Thyroid gland (tissue), 4 donors: Measurements from ENCODE around the gene CCM2. TPM values are rescaled to one million over a fixed set of nuclear protein-coding genes. Genes with fewer than 3 reads are reported as not detected.
A peak's percentile ranks its signal among the peaks of the same experiment; 100 is the strongest.
"Not testable (repeated sequence)": the region's sequence is repeated elsewhere in the genome, so short reads cannot be mapped to it uniquely, and the experiment has no call there.

Source experiments
- DNase-seq, 2 donors: peaks; one replicate each; pipeline ENCODE4 v3.0.0-alpha.2; 2019
- H3K27ac ChIP-seq, 3 donors: fragments of 200-600 bp; sonication (generic); 1 replicate in 2 of 3; 2 replicates in 1 of 3; pipeline ENCODE4 v1.5.1; 2016 to 2019; ENCODE audit warnings: mild to moderate bottlenecking in 1 of 3, moderate library complexity in 1 of 3
- H3K27me3 ChIP-seq: fragments of 200-600 bp; sonication (generic); one replicate; pipeline ENCODE4 v1.5.1; 2019
- H3K36me3 ChIP-seq, 2 donors: fragments of 200-600 bp; sonication (generic); one replicate each; pipeline ENCODE4 v1.5.1; 2016 to 2019
- H3K4me1 ChIP-seq, 2 donors: fragments of 200-600 bp; sonication (generic); one replicate each; pipeline ENCODE4 v1.5.1; 2017 to 2019
- H3K4me3 ChIP-seq, 3 donors: fragments of 200-600 bp; sonication (generic); replicated peaks in 1 of 3; 1 replicate in 2 of 3; 2 replicates in 1 of 3; pipeline ENCODE4 v1.5.1; 2016; ENCODE audit warnings: mild to moderate bottlenecking in 1 of 3
- H3K9me3 ChIP-seq: fragments of 200-600 bp; sonication (generic); one replicate; pipeline ENCODE4 v1.5.1; 2017
- CTCF ChIP-seq, 6 experiments: fragments of 200-600 bp in 3 of 6; fragments of 450-650 bp in 3 of 6; sonication (generic) in 3 of 6; IDR thresholded peaks; one replicate each; pipeline ENCODE4 v1.5.1; 2016 to 2019; ENCODE audit warnings: antibody characterized with exemption in 6 of 6, mild to moderate bottlenecking in 2 of 6, inconsistent platforms in 1 of 6, moderate library complexity in 1 of 6
- POLR2A ChIP-seq, 2 donors: fragments of 450-650 bp; IDR thresholded peaks; one replicate each; pipeline ENCODE4 v1.6.1; 2017; ENCODE audit warnings: antibody characterized with exemption in 2 of 2, mild to moderate bottlenecking in 2 of 2, moderate library complexity in 1 of 2
- WGBS, 2 donors: methylation state at CpG; one replicate each; pipeline ENCODE4 v1.1.5; 2017; 5-methylcytosine and 5-hydroxymethylcytosine counted together
- intact Hi-C: fragments of 100-400 bp; cut with DNase I; formaldehyde crosslinking; loops from one replicate; pipeline ENCODE4 v1.15.1; 2023
- total RNA-seq, 4 donors: library from RNA; depleted of rRNA; stranded (reverse); fragments of >200 nt; gene quantifications; one replicate each; pipeline ENCODE4 v1.2.3, GENCODE V29; 2016

Gene CCM2
- total RNA-seq, 4 donors from 2014 or later = 19.4 to 29.2 (median 24.3) TPM

DNA sequence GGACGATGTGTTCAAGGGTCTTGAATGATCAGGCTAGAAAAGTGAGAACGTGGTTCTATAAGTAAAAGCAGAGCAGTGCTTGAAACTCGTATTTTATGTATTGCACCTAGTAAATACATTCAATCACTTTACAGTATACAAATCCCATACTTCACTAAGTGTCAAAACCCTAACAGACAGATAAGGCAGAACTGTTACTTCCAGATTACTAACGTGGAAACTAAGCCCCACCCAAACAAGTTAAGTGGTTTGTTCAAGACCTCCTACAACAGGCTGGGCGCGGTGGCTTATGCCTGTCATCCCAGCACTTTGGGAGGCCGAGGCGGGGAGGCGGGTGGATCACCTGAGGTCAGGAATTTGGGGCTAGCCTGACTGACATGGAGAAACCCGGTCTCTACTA, 12.0 kb upstream of the CCM2 start:
- 89% methylated on average over 10 of the region's 10 CpGs for WGBS, 2 donors

GRCh38 chr7:44988701-44989100, 11.3 kb upstream of the CCM2 start:
- H3K27me3 ChIP-seq = no peaks in the 10 kb centered on the region
- no peak overlapping the region for H3K4me3 ChIP-seq
- H3K36me3 ChIP-seq = peaks cover 0 to 3% of the 10 kb centered on the region in 2 donors
- intact Hi-C loops = no loop called here
- no peak overlapping the region for H3K27ac ChIP-seq
- WGBS, 2 donors = 89 to 95% methylated on average over 4 of the region's 4 CpGs
- no peak for DNase-seq
- peaks cover 10 to 60% of the 10 kb centered on the region in 2 donors for H3K4me1 ChIP-seq
- TF ChIP-seq CTCF (IDR thresholded peaks at IDR 0.05) = no peak
- TF ChIP-seq POLR2A (IDR thresholded peaks at IDR 0.05) = no peak
- no peaks in the 10 kb centered on the region for H3K9me3 ChIP-seq

More for the DNA sequence above, 12.0 kb upstream of the CCM2 start:
- intact Hi-C loops = no loop called here
- H3K9me3 ChIP-seq = no peaks in the 10 kb centered on the region
- DNase-seq = no peak
- H3K27me3 ChIP-seq = no peaks in the 10 kb centered on the region
- no peak overlapping the region for H3K27ac ChIP-seq
- H3K4me3 ChIP-seq = no peak overlapping the region
- peaks cover 10 to 60% of the 10 kb centered on the region in 2 donors for H3K4me1 ChIP-seq
- H3K36me3 ChIP-seq = peaks cover 5 to 6% of the 10 kb centered on the region in 2 donors
- no peak for TF ChIP-seq CTCF (IDR thresholded peaks at IDR 0.05)
- TF ChIP-seq POLR2A (IDR thresholded peaks at IDR 0.05) = no peak

GRCh38 chr7:44989132-44989531, 10.9 kb upstream of the CCM2 start:
- Histone ChIP-seq H3K9me3 (no peaks in the 10 kb centered on the region), H3K27ac (no peak overlapping the region), H3K4me1 (peaks cover 10 to 57% of the 10 kb centered on the region in 2 donors), H3K4me3 (no peak overlapping the region), H3K27me3 (no peaks in the 10 kb centered on the region), H3K36me3 (no peaks in the 10 kb centered on the region)
- WGBS, 2 donors = 90 to 92% methylated on average over 3 of the region's 3 CpGs
- no peak for TF ChIP-seq CTCF (IDR thresholded peaks at IDR 0.05)
- intact Hi-C loops = no loop called here
- DNase-seq = no peak

- 72 to 81% methylated on average over 9 of the region's 9 CpGs for WGBS, 2 donors
- H3K4me3 ChIP-seq = no peak overlapping the region
- DNase-seq = no peak
- H3K4me1 ChIP-seq = peaks cover 10 to 49% of the 10 kb centered on the region in 2 donors
- no peaks in the 10 kb centered on the region for H3K9me3 ChIP-seq
- intact Hi-C loops = loop anchor here (10.0 kb wide), 1 partner anchor 106 kb away; the partner anchor contains the start of gene PURB
- H3K27me3 ChIP-seq = no peaks in the 10 kb centered on the region
- H3K36me3 ChIP-seq = no peaks in the 10 kb centered on the region
- peak overlapping the region in 1 of 3 donors; percentile 29 for H3K27ac ChIP-seq
- TF ChIP-seq POLR2A (IDR thresholded peaks at IDR 0.05) (no peak), CTCF (IDR thresholded peaks at IDR 0.05) (no peak)
Observed at GRCh38 chr7:44990109-44991023, 9.6 kb upstream of the CCM2 start.

GRCh38 chr7:44992004-44992795, 7.8 kb upstream of the CCM2 start:
- not testable (repeated sequence) for H3K27me3 ChIP-seq, H3K36me3 ChIP-seq, H3K9me3 ChIP-seq, DNase-seq, H3K4me3 ChIP-seq
- Histone ChIP-seq H3K4me1 (peaks cover 7 to 50% of the 10 kb centered on the region in 2 donors), H3K27ac (peak overlapping the region in 2 of 3 donors; percentile 29 to 31)
- WGBS, 2 donors = 45 to 66% methylated on average over 19 to 21 of the region's 21 CpGs
- intact Hi-C loops = loop anchor here (10.0 kb wide), 1 partner anchor 107 kb away; the partner anchor contains the start of gene PURB
